ENCODE results near the gene MX2. TPM values are rescaled to one million over a fixed set of nuclear protein-coding genes. Genes with fewer than 3 reads are reported as not detected.

Gene MX2
- total and polyA plus RNA-seq, 9 of the 15 experiments (the other 6 are each of a cell fraction or from before 2014, with no cell fraction given), result 0.10 to 0.95 (median 0.47) TPM; not detected in 1

- no peak for TF ChIP-seq SMARCA5 (IDR thresholded peaks at IDR 0.05)
- no peak for TF ChIP-seq TFE3 (CRISPR knock-in tag; IDR thresholded peaks at IDR 0.05)
Measured at GRCh38 chr21:41367301-41367944, 5.6 kb downstream of the MX2 start (continued).

GRCh38 chr21:41367945-41368734 is 6.3 kb downstream of the MX2 start:
- Histone ChIP-seq H3K4me2 (ENCODE audit: insufficient read depth, low read length) (no peak overlapping the region), H3K9ac (ENCODE audit: insufficient read depth in 1 of 2, low read depth in 2 of 2, low read length in 2 of 2) (no peak overlapping the region), H3K27me3 (ENCODE audit: control insufficient read depth in 2 of 2, insufficient read depth in 2 of 2, low read length in 2 of 2) (peaks cover 28 to 62% of the 10 kb centered on the region in 2 experiments; a peak in 4 of 5 replicates), H3K36me3 (ENCODE audit: control insufficient read depth, insufficient read depth, low read length) (no peaks in the 10 kb centered on the region), H2AFZ (ENCODE audit: low read depth, low read length) (no peak overlapping the region), H3K9me3 (replicated peaks; ENCODE audit: control insufficient read depth, insufficient read depth, low read depth, low read length) (no peaks in the 10 kb centered on the region), H3K79me2 (ENCODE audit: control insufficient read depth, insufficient read depth, low read length) (no peaks in the 10 kb centered on the region), H3K9me1 (ENCODE audit: control insufficient read depth, insufficient read depth, low read length) (no peaks in the 10 kb centered on the region), H3K4me1 (replicated peaks in 1 of 2; ENCODE audit: control insufficient read depth in 2 of 2, insufficient read depth in 2 of 2, low read length in 2 of 2) (no peaks in the 10 kb centered on the region), H4K20me1 (replicated peaks; ENCODE audit: control insufficient read depth, insufficient read depth, low read length) (no peaks in the 10 kb centered on the region), H3K27ac (ENCODE audit: extremely low read depth, low read depth, low read length) (no peak overlapping the region), H3K4me3 (no peak overlapping the region)
- ChIA-PET CTCF (ENCODE audit: low intra/inter-chr PET ratio) (no interaction called here), POLR2A (interaction anchor here (0.6 kb wide), 1 partner anchor 159 kb away, joined by 3 read pairs; no protein-coding TSS in a partner anchor)
- TF ChIP-seq RFX1 (IDR thresholded peaks at IDR 0.05) (no peak), ATF3 (IDR thresholded peaks at IDR 0.05) (no peak), ATF3 (CRISPR knock-in tag; conservative IDR thresholded peaks at IDR 0.05) (no peak), MTF1 (CRISPR knock-in tag; IDR thresholded peaks at IDR 0.05; ENCODE audit: borderline replicate concordance) (no peak), TAL1 (IDR thresholded peaks at IDR 0.05) (no peak)
- WGBS (ENCODE audit: insufficient coverage, low coverage, missing lambda C conversion rate), result 1% methylated on average over 15 of the region's 15 CpGs
- no TSS peak for BruUV-seq (replicated peaks)
- in situ Hi-C loops (cut with MboI), result no loop called here
- ATAC-seq, result no peak
- intact Hi-C loops (cut with micrococcal nuclease), result no loop called here
- no peak for FAIRE-seq
- no peak for DNase-seq (ENCODE audit: extremely low read depth in 1 of 4, low spot score in 3 of 4)

Measured in K562 (cell line).